NCI-H446 treated with DMSO at 0.1 percent for 48 hours (cell line): ENCODE results near the gene CYB561.
A peak's percentile ranks its signal among the peaks of the same experiment; 100 is the strongest.

ENCODE experiments used
- DNase-seq: peaks from one replicate; lab custom pipeline; 2025; lab: John Stamatoyannopoulos, UW

Gene CYB561, protein sequence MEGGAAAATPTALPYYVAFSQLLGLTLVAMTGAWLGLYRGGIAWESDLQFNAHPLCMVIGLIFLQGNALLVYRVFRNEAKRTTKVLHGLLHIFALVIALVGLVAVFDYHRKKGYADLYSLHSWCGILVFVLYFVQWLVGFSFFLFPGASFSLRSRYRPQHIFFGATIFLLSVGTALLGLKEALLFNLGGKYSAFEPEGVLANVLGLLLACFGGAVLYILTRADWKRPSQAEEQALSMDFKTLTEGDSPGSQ

GRCh38 chr17:63445954-63446752 is at the start of gene CYB561:
Gene CYB561, minus strand, starts transcription at chr17:63446306. Its CDS starts 8,759 bp downstream, at chr17:63437547.
- no peak for DNase-seq

DNA sequence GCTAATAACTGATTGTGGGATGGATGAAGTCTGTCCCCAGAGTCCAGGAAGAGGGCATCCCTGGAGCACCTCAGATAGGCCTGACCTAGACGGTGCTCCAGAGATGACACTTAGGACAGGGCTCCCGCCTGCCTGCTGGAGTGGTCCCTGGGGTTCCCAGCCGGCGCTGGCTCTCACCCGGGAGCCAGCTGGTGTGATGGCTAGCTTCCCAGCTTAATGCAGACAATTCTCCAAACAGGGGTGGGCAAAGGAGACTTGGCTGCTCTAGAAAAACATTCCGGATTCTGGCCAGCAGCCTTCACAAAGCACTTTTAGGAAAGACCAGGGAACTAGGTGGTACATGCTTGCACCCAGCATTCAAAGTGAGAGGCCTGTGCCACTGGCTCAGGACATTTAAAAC is 49.4 kb upstream of the CYB561 start:
- DNase-seq, result peak; percentile 57

DNA sequence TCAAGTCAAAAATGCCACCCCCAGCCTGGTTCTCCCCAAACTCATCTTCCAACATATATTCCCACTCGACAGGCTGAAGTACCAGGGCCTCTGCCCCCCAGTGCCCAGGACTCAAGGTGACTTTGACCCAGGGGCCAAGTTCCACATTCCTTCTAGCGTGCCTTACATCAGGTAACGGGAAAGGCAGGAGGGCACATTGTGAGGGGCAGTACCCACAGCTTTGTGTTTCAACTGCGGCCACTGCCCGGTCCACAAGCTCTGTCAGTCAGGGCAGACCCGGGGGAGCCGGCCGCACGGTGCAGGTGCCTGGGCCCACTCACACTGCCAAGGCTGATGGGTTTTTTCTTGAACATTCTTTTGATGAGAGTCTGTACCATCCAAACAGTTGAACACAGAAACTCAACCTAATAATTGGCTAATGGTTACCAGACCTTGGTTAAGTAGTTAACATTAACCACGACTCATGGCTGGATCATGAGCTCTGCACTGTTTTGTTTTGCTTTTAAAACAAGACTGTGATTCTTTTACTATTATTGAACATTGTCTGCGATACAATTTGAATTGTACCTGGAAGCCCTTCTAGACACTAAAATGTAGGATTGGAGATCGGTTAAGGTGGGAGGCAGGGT is 48.3 kb upstream of the CYB561 start:
- no peak for DNase-seq

- no peak for DNase-seq
These were observed 47.3 kb upstream of the CYB561 start for GRCh38 chr17:63493411-63493810.

- no peak for DNase-seq
These were observed 46.8 kb upstream of the CYB561 start for GRCh38 chr17:63492940-63493339.

DNA sequence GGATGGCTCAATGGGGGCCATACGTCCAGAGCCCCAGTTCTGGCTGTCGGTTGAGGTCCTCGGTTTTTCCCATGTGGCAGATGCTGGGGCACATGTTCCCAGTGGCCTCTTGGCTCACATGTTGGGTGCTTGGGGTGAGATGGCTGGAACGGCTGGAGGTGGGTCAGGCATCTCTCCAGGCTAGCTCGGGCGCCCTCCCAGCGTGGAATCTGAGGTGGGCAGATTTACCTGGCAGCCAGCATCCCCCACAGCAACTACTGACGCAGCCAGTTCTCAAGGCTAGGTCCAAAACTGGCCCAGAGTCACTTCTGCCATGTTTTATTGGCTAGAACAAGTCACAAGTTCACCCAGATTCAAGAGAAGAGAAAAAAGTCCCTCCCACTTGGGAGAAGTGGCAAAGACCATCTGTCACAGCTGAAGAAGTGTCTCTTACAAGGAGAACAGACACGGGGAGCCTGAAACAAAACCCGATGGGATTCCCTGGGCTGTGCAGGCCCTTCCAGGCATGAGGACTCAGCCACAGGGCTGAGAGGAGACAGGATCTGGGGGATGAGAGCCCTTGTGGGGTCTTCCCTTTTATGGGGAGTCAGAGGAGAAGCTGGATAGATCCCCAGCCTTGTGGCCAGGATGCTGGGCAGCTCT is 46.0 kb upstream of the CYB561 start:
- peak; percentile 14 for DNase-seq

- DNase-seq, result no peak
These were observed 45.3 kb upstream of the CYB561 start for GRCh38 chr17:63491413-63491812.

GRCh38 chr17:63490858-63491400 is 44.8 kb upstream of the CYB561 start:
- DNase-seq, result no peak

GRCh38 chr17:63490329-63490728 is 44.2 kb upstream of the CYB561 start:
- no peak for DNase-seq

DNA sequence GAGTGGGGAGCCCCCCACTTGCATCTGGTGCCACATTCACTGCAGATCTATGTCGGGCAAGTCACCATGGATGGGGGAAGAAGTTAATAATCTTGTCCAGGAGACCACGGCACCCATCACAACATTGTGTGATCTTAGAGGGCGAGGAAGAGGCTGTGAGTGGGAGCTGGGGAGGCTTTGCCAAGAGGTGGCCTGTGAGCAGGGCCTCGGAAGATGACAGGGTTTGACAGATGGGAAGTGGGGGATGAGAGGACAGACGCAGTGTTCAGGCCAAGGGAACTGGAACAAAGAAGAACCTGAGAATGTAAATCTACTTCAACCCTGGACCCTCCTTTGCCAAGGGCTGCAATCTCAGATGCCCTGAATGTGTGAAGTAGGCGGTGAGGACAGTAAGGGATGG is 43.2 kb upstream of the CYB561 start:
- DNase-seq, result no peak

DNA sequence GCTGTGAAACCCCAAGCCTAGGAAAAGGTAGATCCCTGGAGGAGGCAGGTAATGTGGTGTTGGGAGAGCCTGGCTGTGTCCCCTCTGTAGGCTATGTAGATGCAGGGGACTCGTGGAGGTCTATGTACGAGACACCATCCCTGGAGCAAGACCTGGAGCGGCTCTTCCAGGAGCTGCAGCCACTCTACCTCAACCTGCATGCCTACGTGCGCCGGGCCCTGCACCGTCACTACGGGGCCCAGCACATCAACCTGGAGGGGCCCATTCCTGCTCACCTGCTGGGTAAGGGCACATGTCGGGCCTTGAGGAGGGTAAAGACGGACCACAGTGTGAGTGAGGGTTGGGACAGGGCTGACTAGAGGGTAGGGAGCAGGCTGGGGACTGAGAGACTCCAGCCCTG is 42.7 kb upstream of the CYB561 start:
- no peak for DNase-seq

DNA sequence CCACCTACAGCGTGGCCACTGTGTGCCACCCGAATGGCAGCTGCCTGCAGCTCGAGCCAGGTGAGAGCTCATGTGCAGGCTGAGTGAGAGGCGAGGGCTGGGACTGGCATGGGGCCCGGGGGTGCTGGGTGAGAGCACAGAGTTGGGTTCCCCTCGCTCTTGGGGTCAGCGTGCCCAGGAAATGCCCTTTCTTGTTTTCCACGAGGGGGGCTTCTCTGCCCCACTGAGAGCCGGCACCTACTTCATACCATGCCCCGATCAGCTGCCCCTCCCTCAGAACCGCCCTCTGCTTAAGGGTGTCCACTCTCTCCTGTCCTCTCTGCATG is 40.9 kb upstream of the CYB561 start:
- DNase-seq, result no peak

DNA sequence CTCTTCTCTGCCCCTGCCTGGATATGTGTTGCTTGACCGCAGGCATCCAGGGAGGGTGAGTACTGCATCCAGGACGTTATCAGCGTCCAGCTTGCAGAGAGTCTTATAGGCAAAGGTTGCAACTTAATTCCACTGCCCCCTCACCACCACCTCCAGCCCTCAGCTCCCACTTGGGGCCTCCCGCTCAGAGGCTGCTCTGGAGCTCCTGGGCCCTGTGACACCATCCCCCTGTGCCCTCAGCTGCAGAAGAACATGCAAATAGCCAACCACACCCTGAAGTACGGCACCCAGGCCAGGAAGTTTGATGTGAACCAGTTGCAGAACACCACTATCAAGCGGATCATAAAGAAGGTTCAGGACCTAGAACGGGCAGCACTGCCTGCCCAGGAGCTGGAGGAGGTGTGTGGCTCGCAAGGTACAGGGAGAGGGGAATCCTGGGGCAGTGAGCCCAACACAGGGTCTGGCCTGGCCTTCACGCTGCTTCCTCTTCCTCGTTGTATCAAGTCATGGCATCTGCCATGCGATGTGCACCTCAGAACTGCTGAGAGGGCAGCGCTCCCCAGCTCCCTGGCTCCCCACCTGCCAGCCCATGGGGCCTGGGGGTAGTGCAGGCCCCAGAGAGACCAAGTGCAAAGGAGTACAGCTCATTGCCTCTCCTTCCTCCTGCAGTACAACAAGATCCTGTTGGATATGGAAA is 40.4 kb upstream of the CYB561 start:
- DNase-seq, result no peak

- DNase-seq, result no peak
These were observed 37.8 kb upstream of the CYB561 start for GRCh38 chr17:63483655-63484575.

DNA sequence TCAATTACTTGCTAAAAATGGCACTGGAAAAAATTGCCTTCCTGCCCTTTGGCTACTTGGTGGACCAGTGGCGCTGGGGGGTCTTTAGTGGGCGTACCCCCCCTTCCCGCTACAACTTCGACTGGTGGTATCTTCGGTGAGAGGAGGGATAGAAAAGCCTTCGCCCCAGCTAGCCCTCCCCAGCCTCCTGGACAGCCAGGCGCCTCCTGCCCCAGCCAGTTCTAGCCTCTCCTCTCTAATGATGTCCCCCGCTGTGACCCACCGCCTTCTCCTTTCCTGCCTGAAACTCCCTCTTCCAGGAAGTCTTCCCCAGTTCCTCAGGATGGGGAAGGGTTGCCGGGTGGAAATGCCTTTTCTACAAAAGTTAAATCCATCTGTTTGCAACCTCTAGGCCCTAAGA is 36.9 kb upstream of the CYB561 start:
- no peak for DNase-seq

DNA sequence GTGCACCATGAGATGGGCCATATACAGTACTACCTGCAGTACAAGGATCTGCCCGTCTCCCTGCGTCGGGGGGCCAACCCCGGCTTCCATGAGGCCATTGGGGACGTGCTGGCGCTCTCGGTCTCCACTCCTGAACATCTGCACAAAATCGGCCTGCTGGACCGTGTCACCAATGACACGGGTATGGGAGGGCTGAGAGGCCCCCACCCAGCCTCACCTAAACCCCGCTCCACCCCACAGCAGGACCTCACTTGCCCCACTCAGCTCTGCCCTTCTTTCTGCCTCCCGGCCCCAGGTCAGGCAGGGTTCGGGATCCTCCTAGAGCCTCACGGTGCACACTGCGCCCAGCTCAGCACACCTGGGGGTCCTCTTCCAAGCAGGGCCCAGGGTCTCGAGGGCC is 36.4 kb upstream of the CYB561 start:
- no peak for DNase-seq

DNA sequence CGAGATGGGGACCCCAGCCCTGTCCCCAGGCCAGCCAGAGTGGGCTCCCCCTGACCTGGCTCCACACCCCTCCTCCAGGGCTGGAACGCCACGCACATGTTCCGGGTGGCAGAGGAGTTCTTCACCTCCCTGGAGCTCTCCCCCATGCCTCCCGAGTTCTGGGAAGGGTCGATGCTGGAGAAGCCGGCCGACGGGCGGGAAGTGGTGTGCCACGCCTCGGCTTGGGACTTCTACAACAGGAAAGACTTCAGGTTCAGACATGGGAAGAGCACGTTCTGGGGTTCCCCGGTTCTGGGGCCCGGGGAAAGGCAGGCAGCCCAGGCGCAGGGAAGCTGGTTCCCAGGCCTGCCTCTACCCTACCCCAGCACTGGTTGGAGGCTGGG is 35.4 kb upstream of the CYB561 start:
- no peak for DNase-seq

DNA sequence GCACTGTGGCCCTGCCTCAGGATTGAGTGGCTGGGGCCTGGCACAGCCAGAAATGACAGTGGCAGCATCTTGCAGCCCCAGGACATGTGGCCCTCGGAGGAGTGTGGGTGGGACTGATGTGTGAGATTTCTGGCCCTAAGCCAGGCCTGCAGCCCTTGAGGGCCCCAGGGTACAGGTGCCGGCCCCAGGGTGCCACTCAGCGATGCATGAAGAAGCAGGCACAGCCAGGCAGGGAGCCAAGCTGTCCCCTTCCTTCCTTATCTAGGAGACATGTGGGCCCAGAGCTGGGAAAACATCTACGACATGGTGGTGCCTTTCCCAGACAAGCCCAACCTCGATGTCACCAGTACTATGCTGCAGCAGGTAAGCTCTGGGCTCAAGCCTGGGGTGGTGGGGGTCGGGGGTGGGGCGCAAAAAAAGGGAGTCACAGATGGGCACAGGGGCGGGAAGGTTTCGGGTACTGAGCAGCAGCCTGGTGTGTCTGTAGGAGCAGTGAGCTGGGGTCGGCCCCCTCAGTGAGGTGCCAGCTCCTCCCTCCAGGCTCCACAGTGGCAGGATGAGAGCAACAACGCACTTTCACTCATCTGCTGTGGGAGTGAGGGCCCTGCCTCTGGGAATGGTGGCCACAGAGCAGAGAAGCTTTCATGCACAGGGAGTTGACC is 34.9 kb upstream of the CYB561 start:
- peak; percentile 40 for DNase-seq

- no peak for DNase-seq
These were observed 34.2 kb upstream of the CYB561 start for GRCh38 chr17:63480192-63480784.
